Nephron (organoid): ENCODE results near the gene ARHGEF4.

Experiments
- H3K27ac Mint-ChIP-seq, 3 experiments: 2 replicates each; pipeline ENCODE4 v1.8.0; 2020; ENCODE audit warnings: mixed read lengths in 3 of 3, mild to moderate bottlenecking in 2 of 3, moderate library complexity in 1 of 3
- H3K27me3 Mint-ChIP-seq: 2 replicates; pipeline ENCODE4 v1.8.0; 2021; ENCODE audit warnings: low read depth, mild to moderate bottlenecking, moderate library complexity, mixed read lengths
- H3K36me3 Mint-ChIP-seq: 2 replicates; pipeline ENCODE4 v1.8.0; 2020; ENCODE audit warnings: low read depth, mixed read lengths
- H3K4me1 Mint-ChIP-seq: 2 replicates; pipeline ENCODE4 v1.8.0; 2020; ENCODE audit warnings: mixed read lengths
- H3K4me3 Mint-ChIP-seq, 3 experiments: 2 replicates each; pipeline ENCODE4 v1.8.0; 2020; ENCODE audit warnings: mild to moderate bottlenecking in 3 of 3, mixed read lengths in 3 of 3, moderate library complexity in 2 of 3
- H3K9me3 Mint-ChIP-seq: 2 replicates; pipeline ENCODE4 v1.8.0; 2020; ENCODE audit warnings: mixed read lengths
- CTCF ChIP-seq, 3 experiments: fragments of 200-600 bp; sonication (generic); IDR thresholded peaks; one replicate each; pipeline ENCODE4 v1.5.0; 2021; ENCODE audit warnings: antibody characterized with exemption in 3 of 3; ENCODE audit not compliant: unreplicated experiment in 3 of 3

ARHGEF4 gene

GRCh38 chr2:130832296-130832940 lies 4.3 kb upstream of the ARHGEF4 start:
- no peak for TF ChIP-seq CTCF (IDR thresholded peaks at IDR 0.05; ENCODE audit: unreplicated experiment in 3 of 3)
- no peak overlapping the region for H3K4me3 Mint-ChIP-seq
- H3K4me1 Mint-ChIP-seq: no peaks in the 10 kb centered on the region
- no peaks in the 10 kb centered on the region for H3K36me3 Mint-ChIP-seq
- H3K9me3 Mint-ChIP-seq: no peaks in the 10 kb centered on the region
- H3K27ac Mint-ChIP-seq: no peak overlapping the region
- peaks cover 49% of the 10 kb centered on the region for H3K27me3 Mint-ChIP-seq

GRCh38 chr2:130834091-130834930 lies 2.4 kb upstream of the ARHGEF4 start:
- H3K4me3 Mint-ChIP-seq: no peak overlapping the region
- H3K36me3 Mint-ChIP-seq: no peaks in the 10 kb centered on the region
- H3K4me1 Mint-ChIP-seq: no peaks in the 10 kb centered on the region
- no peak for TF ChIP-seq CTCF (IDR thresholded peaks at IDR 0.05; ENCODE audit: unreplicated experiment in 3 of 3)
- H3K9me3 Mint-ChIP-seq: no peaks in the 10 kb centered on the region
- H3K27ac Mint-ChIP-seq: no peak overlapping the region
- H3K27me3 Mint-ChIP-seq: peaks cover 68% of the 10 kb centered on the region

GRCh38 chr2:130834931-130835765 lies 1.6 kb upstream of the ARHGEF4 start:
- H3K27me3 Mint-ChIP-seq: peaks cover 76% of the 10 kb centered on the region
- no peak for TF ChIP-seq CTCF (IDR thresholded peaks at IDR 0.05; ENCODE audit: unreplicated experiment in 3 of 3)
- H3K36me3 Mint-ChIP-seq: no peaks in the 10 kb centered on the region
- no peaks in the 10 kb centered on the region for H3K9me3 Mint-ChIP-seq
- H3K4me1 Mint-ChIP-seq: no peaks in the 10 kb centered on the region
- no peak overlapping the region for H3K27ac Mint-ChIP-seq
- no peak overlapping the region for H3K4me3 Mint-ChIP-seq

- Mint-ChIP-seq H3K36me3 (no peaks in the 10 kb centered on the region), H3K4me3 (no peak overlapping the region), H3K9me3 (no peaks in the 10 kb centered on the region), H3K4me1 (no peaks in the 10 kb centered on the region), H3K27me3 (peaks cover 78% of the 10 kb centered on the region), H3K27ac (no peak overlapping the region)
- no peak for TF ChIP-seq CTCF (IDR thresholded peaks at IDR 0.05; ENCODE audit: unreplicated experiment in 3 of 3)
These were observed 1.0 kb upstream of the ARHGEF4 start for GRCh38 chr2:130835766-130836015.

- no peaks in the 10 kb centered on the region for H3K36me3 Mint-ChIP-seq
- H3K9me3 Mint-ChIP-seq: no peaks in the 10 kb centered on the region
- no peak for TF ChIP-seq CTCF (IDR thresholded peaks at IDR 0.05; ENCODE audit: unreplicated experiment in 3 of 3)
- H3K27ac Mint-ChIP-seq: no peak overlapping the region
- H3K4me1 Mint-ChIP-seq: no peaks in the 10 kb centered on the region
- no peak overlapping the region for H3K4me3 Mint-ChIP-seq
- peaks cover 84% of the 10 kb centered on the region for H3K27me3 Mint-ChIP-seq
These were observed 579 bp downstream of the ARHGEF4 start for GRCh38 chr2:130837175-130837810.
